DND-41 (cell line): ENCODE data around the gene CDYL.

Experiments used
- ATAC-seq: fragments of 200-7000 bp; cut with Tn5 transposase; 3 replicates; pipeline ENCODE4 v1.9.1; 2021; ENCODE audit warnings: low read depth; ENCODE audit not compliant: insufficient read depth
- DNase-seq: peaks from one replicate; pipeline ENCODE4 v3.0.0-alpha.2; 2020
- H2AFZ ChIP-seq: 2 replicates; pipeline ENCODE4 v1.6.0; 2012; ENCODE audit warnings: low read depth, low read length
- H3K27ac ChIP-seq: 2 replicates; pipeline ENCODE4 v1.5.1; 2012; ENCODE audit warnings: low read length, inconsistent platforms
- H3K27me3 ChIP-seq: fragments of 200-600 bp; sonication (generic); 2 replicates; pipeline ENCODE4 v1.6.0; 2012; ENCODE audit warnings: low read length, mild to moderate bottlenecking, inconsistent platforms; ENCODE audit not compliant: insufficient read depth, poor library complexity
- H3K36me3 ChIP-seq: 2 replicates; pipeline ENCODE4 v1.5.1; 2012; ENCODE audit warnings: low read length, inconsistent platforms; ENCODE audit not compliant: insufficient read depth
- H3K4me1 ChIP-seq: 2 replicates; pipeline ENCODE4 v1.5.1; 2012; ENCODE audit warnings: mild to moderate bottlenecking, low read length; ENCODE audit not compliant: insufficient read depth
- H3K4me2 ChIP-seq: 2 replicates; pipeline ENCODE4 v1.6.0; 2012; ENCODE audit warnings: mild to moderate bottlenecking, moderate library complexity, low read length, inconsistent platforms; ENCODE audit not compliant: insufficient read depth
- H3K4me3 ChIP-seq, 2 experiments: fragments of 200-600 bp in 1 of 2; shearing (Covaris generic) in 1 of 2; 2 replicates each; pipeline ENCODE4 v1.5.1; 2012 to 2016; ENCODE audit warnings: inconsistent platforms in 2 of 2, low read length in 2 of 2, mild to moderate bottlenecking in 2 of 2, low read depth in 1 of 2, moderate library complexity in 1 of 2
- H3K79me2 ChIP-seq: 2 replicates; pipeline ENCODE4 v1.6.0; 2012; ENCODE audit warnings: low read length, inconsistent platforms; ENCODE audit not compliant: insufficient read depth
- H3K9ac ChIP-seq: 2 replicates; pipeline ENCODE4 v1.6.0; 2012; ENCODE audit warnings: low read depth, mild to moderate bottlenecking, inconsistent platforms, low read length, moderate library complexity
- H3K9me3 ChIP-seq: 2 replicates; pipeline ENCODE4 v1.5.1; 2012; ENCODE audit warnings: low read length, moderate library complexity, mild to moderate bottlenecking, inconsistent platforms; ENCODE audit not compliant: insufficient read depth, severe bottlenecking
- H4K20me1 ChIP-seq: 2 replicates; pipeline ENCODE4 v1.6.0; 2012; ENCODE audit warnings: low read length; ENCODE audit not compliant: insufficient read depth
- EZH2 ChIP-seq: IDR thresholded peaks from 3 replicates; pipeline ENCODE4 v1.6.1; 2012; ENCODE audit warnings: borderline replicate concordance, low read depth, mild to moderate bottlenecking, moderate library complexity, low read length, inconsistent platforms; ENCODE audit not compliant: severe bottlenecking
- TF ChIP-seq, protein P1 (sequence below): IDR thresholded peaks from 2 replicates; pipeline ENCODE4 v1.5.1; 2012; ENCODE audit warnings: borderline replicate concordance, low read length, moderate library complexity, mild to moderate bottlenecking; ENCODE audit not compliant: poor library complexity, severe bottlenecking; ENCODE audit errors: extremely low read depth

Gene CDYL

GRCh38 chr6:4890627-4891026, 114.4 kb downstream of the CDYL start:
- no peak overlapping the region for H3K9ac ChIP-seq
- H3K4me2 ChIP-seq: no peak overlapping the region
- H3K27ac ChIP-seq: no peak overlapping the region
- no peak overlapping the region for H3K4me3 ChIP-seq
- no peak for DNase-seq
- ATAC-seq: no peak
- H3K36me3 ChIP-seq: no peaks in the 10 kb centered on the region; the same call in 1 of the 2 replicates
- no peak for TF ChIP-seq EZH2
- TF ChIP-seq, protein P1, sequence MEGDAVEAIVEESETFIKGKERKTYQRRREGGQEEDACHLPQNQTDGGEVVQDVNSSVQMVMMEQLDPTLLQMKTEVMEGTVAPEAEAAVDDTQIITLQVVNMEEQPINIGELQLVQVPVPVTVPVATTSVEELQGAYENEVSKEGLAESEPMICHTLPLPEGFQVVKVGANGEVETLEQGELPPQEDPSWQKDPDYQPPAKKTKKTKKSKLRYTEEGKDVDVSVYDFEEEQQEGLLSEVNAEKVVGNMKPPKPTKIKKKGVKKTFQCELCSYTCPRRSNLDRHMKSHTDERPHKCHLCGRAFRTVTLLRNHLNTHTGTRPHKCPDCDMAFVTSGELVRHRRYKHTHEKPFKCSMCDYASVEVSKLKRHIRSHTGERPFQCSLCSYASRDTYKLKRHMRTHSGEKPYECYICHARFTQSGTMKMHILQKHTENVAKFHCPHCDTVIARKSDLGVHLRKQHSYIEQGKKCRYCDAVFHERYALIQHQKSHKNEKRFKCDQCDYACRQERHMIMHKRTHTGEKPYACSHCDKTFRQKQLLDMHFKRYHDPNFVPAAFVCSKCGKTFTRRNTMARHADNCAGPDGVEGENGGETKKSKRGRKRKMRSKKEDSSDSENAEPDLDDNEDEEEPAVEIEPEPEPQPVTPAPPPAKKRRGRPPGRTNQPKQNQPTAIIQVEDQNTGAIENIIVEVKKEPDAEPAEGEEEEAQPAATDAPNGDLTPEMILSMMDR: no peak
- H3K4me1 ChIP-seq: no peaks in the 10 kb centered on the region
- no peaks in the 10 kb centered on the region for H3K79me2 ChIP-seq
- H4K20me1 ChIP-seq: peaks cover 4% of the 10 kb centered on the region; the same call in 1 of the 2 replicates
- no peaks in the 10 kb centered on the region for H3K27me3 ChIP-seq
- H2AFZ ChIP-seq: no peak overlapping the region
- no peaks in the 10 kb centered on the region for H3K9me3 ChIP-seq

- Histone ChIP-seq H3K27me3 (no peaks in the 10 kb centered on the region), H3K36me3 (no peaks in the 10 kb centered on the region; the same call in 1 of the 2 replicates), H3K4me2 (no peak overlapping the region), H2AFZ (no peak overlapping the region), H3K9me3 (no peaks in the 10 kb centered on the region), H3K4me1 (no peaks in the 10 kb centered on the region), H3K4me3 (no peak overlapping the region), H4K20me1 (peaks cover 4% of the 10 kb centered on the region; the same call in 1 of the 2 replicates), H3K79me2 (no peaks in the 10 kb centered on the region), H3K9ac (no peak overlapping the region), H3K27ac (no peak overlapping the region)
- TF ChIP-seq, protein P1: no peak
- no peak for TF ChIP-seq EZH2
- ATAC-seq (no peak), DNase-seq (no peak)
These were observed 114.9 kb downstream of the CDYL start for GRCh38 chr6:4891141-4891540.

- H3K27ac ChIP-seq: no peak overlapping the region
- H3K79me2 ChIP-seq: no peaks in the 10 kb centered on the region
- DNase-seq (no peak), ATAC-seq (no peak)
- no peak overlapping the region for H3K4me2 ChIP-seq
- TF ChIP-seq, protein P1: no peak
- TF ChIP-seq EZH2: no peak
- H3K9me3 ChIP-seq: no peaks in the 10 kb centered on the region
- no peak overlapping the region for H3K4me3 ChIP-seq
- no peak overlapping the region for H2AFZ ChIP-seq
- H3K4me1 ChIP-seq: no peaks in the 10 kb centered on the region
- no peaks in the 10 kb centered on the region; the same call in 1 of the 2 replicates for H3K36me3 ChIP-seq
- H3K27me3 ChIP-seq: no peaks in the 10 kb centered on the region
- H3K9ac ChIP-seq: no peak overlapping the region
- peaks cover 4% of the 10 kb centered on the region; the same call in 1 of the 2 replicates for H4K20me1 ChIP-seq
These were observed 116.7 kb downstream of the CDYL start for GRCh38 chr6:4892785-4893485.
